NCI-H2107 treated with DMSO at 0.1 percent for 48 hours (cell line): ENCODE results near the gene GPANK1.

Experiments used
- DNase-seq: peaks from one replicate; lab custom pipeline; 2025; ENCODE audit not compliant: unreplicated experiment; lab: John Stamatoyannopoulos, UW

The GPANK1 gene

DNA sequence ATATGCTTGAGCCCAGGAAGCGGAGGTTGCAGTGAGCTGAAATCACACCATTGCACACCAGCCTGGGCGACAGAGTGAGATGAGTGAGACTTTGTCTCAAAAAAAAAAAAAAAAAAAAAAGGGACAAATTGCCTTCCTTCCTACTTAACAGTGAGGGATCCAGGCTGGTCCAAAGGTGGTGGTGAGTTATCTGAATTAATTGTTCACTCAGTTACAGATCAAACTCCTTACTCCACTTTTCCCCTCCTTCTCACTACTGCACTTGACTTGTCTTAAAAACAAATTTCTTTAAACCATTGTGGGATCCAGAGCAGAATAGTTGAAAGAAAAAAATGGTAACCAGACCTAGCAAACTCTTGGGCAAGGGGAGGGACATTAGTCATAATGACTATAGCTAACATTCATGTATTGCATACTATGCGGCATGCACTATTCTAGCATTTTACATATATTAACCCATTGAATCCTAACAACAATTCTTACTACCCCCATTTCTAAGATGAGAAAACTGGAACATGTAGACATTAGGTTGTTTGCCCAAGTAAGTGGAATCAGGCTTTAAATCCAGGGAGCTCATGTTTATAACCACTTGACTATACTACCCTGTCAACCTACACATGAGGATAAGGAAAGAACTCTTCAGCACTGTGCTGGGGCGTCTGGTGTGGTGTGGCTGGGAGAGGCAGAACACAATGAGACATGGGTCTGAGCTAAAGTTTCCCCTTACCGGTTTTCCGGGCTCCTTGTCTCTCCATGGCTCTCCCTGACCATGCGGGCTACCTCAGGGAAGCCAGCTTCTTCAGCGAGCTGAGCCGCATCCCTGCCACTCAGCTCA lies 1.5 kb downstream of the GPANK1 start:
- no peak for DNase-seq

- DNase-seq, result no peak
These were observed 2.6 kb downstream of the GPANK1 start for GRCh38 chr6:31662124-31662723.

DNA sequence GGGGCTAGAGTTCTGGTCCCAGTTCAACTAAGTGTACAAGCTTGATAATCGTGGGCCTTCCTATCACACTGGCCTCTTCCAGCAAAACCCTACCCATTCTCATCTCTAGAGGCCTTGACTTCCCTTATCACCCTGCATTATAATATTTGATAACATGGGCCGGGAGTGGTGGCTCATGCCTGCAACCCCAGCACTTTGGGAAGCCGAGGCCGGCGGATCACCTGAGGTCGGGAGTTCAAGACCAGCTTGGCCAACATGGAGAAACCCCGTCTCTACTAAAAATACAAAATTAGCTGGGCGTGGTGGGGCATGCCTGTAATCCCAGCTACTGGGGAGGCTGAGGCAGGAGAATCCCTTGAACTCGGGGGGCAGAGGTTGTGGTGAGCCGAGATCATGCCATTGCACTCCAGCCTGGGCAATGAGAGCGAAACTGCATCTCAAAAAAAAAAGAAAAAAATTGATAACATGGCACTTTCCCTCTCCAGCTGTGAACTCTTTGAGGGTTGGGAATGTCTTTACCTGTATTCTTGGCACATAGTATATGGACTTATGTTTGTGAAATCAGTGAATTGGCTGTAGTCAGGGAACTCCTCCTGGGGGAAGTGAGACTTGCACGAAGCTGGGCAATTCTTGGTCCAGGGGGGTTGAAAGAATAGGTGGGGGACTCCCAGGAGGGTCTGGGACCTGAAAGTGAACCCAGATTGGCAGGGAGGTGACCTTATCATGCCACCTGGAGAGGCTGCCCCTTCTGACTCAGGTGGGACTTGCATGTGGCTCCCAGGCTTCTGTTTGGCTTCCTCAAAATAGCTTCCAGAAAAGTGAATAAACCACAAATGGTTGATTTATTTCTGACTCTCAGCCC lies 3.3 kb downstream of the GPANK1 start:
- no peak for DNase-seq

DNA sequence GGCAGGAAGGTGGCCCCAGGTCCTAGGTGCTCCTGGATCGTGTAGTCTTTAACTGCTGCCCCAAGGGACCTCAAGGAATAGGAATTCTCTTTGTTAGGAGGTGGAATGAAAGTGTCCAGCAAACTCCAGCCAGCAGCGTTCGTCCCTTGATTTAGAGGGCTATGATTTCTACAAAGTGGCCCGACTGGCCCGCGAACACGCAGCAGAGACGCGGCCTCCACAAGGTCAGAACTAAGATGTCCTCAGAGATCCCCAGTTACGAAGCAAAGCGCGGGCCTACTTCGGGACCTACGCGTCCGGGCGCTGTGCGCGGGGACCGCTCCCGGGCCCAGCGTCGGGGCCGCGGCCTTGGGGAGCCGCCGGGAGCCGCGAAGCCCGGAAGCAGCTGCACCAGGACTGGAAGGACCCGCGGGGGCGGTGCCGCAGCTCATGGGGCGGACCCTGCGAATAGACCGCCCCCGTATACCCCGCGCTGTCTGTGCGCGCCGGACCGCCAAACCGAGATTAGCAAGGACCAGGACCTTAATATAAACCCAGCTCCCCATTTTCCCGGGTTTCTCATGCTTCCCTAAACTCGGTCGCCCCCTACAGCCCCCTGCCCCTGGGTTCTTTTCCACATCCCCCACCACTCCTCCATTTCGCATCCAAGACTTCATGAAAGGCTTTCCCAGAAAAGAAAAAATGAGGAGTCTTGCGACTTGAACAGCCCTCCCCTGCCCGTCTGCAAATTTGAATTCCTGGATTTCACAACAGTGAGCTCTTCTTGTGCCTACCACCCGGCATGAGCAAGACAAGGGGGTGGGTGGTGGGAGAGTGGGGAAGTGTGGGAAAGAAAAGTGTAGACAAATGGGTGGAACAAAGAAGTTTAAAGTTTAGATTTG lies 4.2 kb downstream of the GPANK1 start, which contains the start of gene C6orf47:
Gene C6orf47 (minus strand): TSS at position 398 of the 881 bp plus-strand sequence. CDS start 831 bp downstream, outside the sequence.
- DNase-seq, result peak; percentile 30

DNA sequence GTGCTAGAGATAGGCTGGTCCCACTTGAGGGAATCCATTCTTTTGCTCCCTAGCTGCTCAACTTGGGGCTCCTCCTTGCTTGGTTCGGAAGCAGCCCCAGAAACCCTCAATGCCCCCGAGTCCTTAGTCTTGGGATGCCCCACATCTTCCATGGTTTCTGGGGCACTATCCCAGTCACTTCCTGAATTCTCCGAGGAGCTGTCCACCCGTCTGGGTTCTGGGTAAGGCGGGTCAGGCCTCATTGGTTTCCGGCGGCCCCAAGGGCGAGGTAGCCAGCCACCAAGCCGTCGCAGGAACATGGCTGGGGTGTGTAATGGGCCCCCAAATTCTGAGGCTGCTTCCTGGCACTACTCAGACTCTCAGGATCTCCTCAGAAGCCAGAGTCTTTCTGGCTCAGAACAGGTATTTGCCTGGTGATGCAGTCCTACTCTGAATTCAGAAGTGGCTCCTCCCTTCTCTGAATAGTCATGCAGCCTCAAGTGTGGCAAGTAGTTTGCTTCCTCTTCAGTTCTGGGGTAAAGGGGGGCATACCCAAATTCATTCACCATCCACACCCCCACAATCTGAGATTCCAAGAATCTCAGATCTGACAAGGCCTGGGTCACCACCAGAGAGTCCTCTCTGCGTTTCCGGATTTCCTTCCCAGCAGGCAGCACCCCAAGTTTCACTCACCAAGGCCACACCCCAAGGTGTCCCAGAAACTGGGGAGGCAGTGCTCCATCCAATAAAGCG lies 5.0 kb downstream of the GPANK1 start:
- no peak for DNase-seq

- no peak for DNase-seq
These were observed 5.7 kb downstream of the GPANK1 start for GRCh38 chr6:31658983-31659648.

DNA sequence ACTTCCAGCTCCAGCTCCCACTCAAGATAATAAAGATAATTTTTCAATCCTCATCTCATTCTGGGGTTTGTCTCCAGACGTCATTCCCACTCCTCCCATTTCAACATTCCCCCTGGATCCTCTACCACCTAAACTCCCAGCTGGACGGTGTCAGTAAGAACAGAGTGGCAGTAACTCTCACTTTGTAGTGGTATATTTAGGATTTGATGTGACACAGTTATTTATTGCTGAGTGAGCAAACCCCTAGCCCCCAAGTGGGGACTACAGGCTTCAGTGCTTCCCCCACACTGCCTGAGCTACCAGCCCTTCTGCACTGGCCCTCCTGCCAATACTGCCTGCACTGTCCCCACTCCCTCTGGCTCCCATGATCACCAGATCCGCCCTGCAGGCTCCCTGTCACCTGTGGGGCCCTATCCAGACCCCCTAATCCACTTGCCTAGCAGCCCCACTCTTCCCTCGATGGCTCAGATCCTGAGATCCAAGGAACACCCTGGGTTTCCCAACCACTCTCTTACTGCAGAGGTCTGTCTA lies 6.6 kb downstream of the GPANK1 start:
- no peak for DNase-seq

GRCh38 chr6:31657406-31658157 lies 7.2 kb downstream of the GPANK1 start:
- DNase-seq, result no peak

GRCh38 chr6:31655349-31656237 lies 9.2 kb downstream of the GPANK1 start, which contains the start of gene APOM:
APOM (plus strand) TSS chr6:31655894; CDS start chr6:31655967, 73 bp downstream.
- no peak for DNase-seq

DNA sequence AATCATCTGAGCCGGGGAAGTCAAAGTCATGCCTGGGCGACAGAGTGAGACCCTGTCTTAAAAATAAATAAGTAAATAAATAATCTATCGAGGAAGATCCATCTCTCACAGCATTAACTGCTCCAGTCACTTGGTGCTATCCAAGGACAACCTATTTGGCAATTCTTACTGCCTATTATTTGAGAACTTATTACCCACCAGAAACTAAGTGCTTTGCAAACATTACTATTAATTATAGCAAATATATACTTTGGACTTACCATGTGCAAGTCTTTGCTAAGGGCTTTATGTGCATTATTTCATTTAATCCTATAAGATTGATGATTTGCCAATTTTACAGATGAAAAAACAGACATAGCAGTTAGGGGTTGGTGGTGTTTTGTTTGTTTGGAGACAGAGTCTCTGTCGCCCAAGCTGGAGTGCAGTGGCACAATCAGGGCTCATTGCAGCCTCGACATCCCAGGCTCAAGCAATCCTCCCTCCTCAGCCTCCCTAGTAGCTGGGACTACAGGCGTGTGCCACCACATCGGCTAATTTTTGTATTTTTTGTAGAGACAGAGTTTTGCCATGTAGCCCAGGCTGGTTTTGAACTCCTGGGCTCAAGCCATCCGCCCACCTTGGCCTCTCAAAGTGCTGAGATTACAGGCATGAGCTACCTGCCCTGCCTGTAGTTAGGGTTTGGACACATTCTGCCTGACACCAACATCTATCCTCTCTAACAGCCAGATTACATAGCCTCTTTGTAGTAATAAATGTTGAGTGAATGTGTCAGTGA lies 10.0 kb downstream of the GPANK1 start:
- DNase-seq, result no peak

- DNase-seq, result no peak
These were observed 11.7 kb downstream of the GPANK1 start for GRCh38 chr6:31652925-31653724.

DNA sequence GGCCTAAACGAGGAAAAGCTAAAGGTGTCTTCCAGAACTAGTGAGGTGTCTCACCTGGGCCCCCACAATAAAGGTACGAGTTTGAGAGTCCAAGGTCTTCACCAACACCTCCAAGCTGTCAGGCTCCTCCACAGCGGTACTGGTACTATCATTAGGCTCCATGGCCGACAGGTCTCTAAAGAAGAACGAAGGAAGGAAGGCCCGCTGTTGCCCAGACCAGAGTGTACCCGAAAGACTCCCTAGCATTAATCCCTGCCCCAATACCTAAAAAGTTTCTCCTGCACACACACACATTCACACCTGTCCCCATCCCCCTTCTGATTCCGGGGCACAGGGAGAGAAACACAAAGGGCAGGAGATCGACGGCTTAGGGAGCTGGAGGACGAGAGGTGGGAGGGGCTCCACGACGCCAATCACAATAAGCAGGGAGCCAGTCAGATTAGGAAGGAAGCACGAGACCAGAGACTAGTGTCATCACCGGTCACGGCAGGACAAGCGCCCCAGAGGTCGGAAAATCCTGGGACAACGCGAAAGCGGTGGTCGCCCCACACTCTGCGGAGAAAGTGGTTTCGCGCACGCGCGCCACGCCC lies 13.1 kb downstream of the GPANK1 start:
- peak; percentile 27 for DNase-seq

- no peak for DNase-seq
These were observed 19.5 kb downstream of the GPANK1 start for GRCh38 chr6:31645325-31645724.

- DNase-seq, result no peak
These were observed 20.9 kb downstream of the GPANK1 start for GRCh38 chr6:31643818-31644454.
